ENCODE results near the gene WDHD1.

The WDHD1 gene

GRCh38 chr14:54944737-54945391 is 82.0 kb downstream of the WDHD1 start:
- no peak overlapping the region for H3K27ac ChIP-seq
- TF ChIP-seq CTCF (conservative IDR thresholded peaks at IDR 0.05) = no peak

- TF ChIP-seq CTCF (conservative IDR thresholded peaks at IDR 0.05) = no peak
- H3K27ac ChIP-seq = no peak overlapping the region
Measured at GRCh38 chr14:54942913-54943312, 84.0 kb downstream of the WDHD1 start.

- no peak for TF ChIP-seq CTCF (conservative IDR thresholded peaks at IDR 0.05)
- no peak overlapping the region for H3K27ac ChIP-seq
Measured at GRCh38 chr14:54936816-54937215, 90.1 kb downstream of the WDHD1 start.

GRCh38 chr14:54935958-54936357 is 90.9 kb downstream of the WDHD1 start:
- TF ChIP-seq CTCF (conservative IDR thresholded peaks at IDR 0.05) = no peak

GRCh38 chr14:54935100-54935499 is 91.8 kb downstream of the WDHD1 start:
- TF ChIP-seq CTCF (conservative IDR thresholded peaks at IDR 0.05) = no peak
- no peak overlapping the region for H3K27ac ChIP-seq

More at GRCh38 chr14:54935958-54936357, 90.9 kb downstream of the WDHD1 start:
- no peak overlapping the region for H3K27ac ChIP-seq

GRCh38 chr14:54933006-54933405 is 93.9 kb downstream of the WDHD1 start:
- no peak overlapping the region for H3K27ac ChIP-seq
- no peak for TF ChIP-seq CTCF (conservative IDR thresholded peaks at IDR 0.05)

GRCh38 chr14:54931598-54932340 is 95.1 kb downstream of the WDHD1 start:
- TF ChIP-seq CTCF (conservative IDR thresholded peaks at IDR 0.05) = no peak
- H3K27ac ChIP-seq = no peak overlapping the region

Data from VCaP (cell line).